ENCODE measurements around the gene GLMN.
"Not testable (repeated sequence)": the region's sequence is repeated elsewhere in the genome, so short reads cannot be mapped to it uniquely, and the experiment has no call there.

The GLMN gene

DNA sequence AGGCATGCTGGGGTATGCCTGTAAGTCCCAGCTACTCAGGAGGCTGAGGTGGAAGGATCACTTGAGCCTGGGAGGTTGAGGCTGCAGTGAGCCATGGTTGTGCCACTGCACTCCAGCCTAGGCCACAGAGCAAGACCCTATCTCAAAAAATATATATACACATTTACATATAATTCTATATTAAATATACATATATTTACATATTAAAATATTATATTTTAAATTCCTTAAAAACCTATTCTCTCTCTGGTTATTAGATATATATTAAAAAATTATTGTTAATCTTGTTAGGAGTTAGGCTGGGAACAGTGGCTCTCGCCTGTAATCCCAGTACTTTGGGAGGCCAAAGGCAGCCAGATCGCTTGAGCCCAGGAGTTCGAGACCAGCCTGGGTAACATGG is 22.7 kb downstream of the GLMN start:
- no peak overlapping the region for H3K27ac ChIP-seq
- no peak for TF ChIP-seq CTCF (conservative IDR thresholded peaks at IDR 0.05; ENCODE audit: low read depth)
- ChIA-PET CTCF (no interaction called here), POLR2A (ENCODE audit: low non-redundant PET) (no interaction called here)
- DNase-seq (ENCODE audit: low spot score) = no peak

DNA sequence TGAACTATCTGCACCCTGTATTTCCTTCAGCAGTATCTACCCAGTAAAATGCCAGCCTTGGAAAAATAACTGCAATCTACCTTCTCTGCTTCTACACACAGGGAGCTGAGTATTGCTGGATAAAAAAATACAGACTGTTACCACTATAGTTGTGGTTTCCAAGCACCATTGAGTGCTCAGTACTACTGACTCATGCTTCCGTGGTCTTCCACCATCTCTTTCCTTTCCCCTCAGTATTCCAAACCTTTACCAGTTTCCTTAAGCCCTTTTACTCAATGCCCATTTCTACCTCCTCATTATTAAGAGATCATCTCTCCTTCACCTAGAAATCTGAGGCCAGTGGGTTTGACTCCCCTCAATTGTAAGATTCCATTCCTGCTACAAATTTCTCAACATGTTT is 23.8 kb downstream of the GLMN start:
- CTCF ChIA-PET = no interaction called here

GRCh38 chr1:92273039-92273438 is 25.7 kb downstream of the GLMN start:
- ChIA-PET CTCF (interaction anchor here (0.6 kb wide), 1 partner anchor 8 kb away, joined by 3 read pairs; no protein-coding TSS in a partner anchor), POLR2A (ENCODE audit: low non-redundant PET) (interaction anchor here (0.5 to 0.6 kb wide), 2 partner anchors 26 to 264 kb away, joined by 3 to 5 read pairs; no protein-coding TSS in a partner anchor)
- H3K27ac ChIP-seq = no peak overlapping the region
- DNase-seq (ENCODE audit: low spot score) = no peak
- no peak for TF ChIP-seq CTCF (conservative IDR thresholded peaks at IDR 0.05; ENCODE audit: low read depth)

More for the DNA sequence above, 23.8 kb downstream of the GLMN start:
- no peak for DNase-seq (ENCODE audit: low spot score)
- H3K27ac ChIP-seq = no peak overlapping the region
- POLR2A ChIA-PET (ENCODE audit: low non-redundant PET) = no interaction called here
- no peak for TF ChIP-seq CTCF (conservative IDR thresholded peaks at IDR 0.05; ENCODE audit: low read depth)

DNA sequence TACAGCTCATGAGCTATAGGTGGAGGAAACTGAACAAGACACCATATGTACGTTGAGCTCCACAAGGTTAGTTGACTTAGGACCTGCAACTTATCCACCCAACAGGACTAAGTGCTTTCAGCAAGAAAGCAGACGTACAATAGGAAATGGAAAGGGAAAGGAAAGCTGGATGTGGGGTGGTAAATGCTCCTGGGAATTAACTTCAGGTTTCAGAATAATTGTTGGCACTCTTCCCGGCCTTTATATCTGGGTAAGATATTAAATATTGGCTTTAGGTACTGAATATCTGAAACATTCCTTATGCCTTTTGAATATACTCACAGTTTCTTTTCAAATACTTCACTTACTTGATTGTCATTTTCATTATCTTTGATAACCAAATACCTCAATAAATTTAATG is 36.3 kb downstream of the GLMN start:
- POLR2A ChIA-PET (ENCODE audit: low non-redundant PET) = no interaction called here
- TF ChIP-seq CTCF (conservative IDR thresholded peaks at IDR 0.05; ENCODE audit: low read depth) = no peak
- CTCF ChIA-PET = interaction anchor here (0.6 kb wide), 1 partner anchor 205 kb away, joined by 3 read pairs; no protein-coding TSS in a partner anchor
- H3K27ac ChIP-seq = no peak overlapping the region
- no peak for DNase-seq (ENCODE audit: low spot score)

DNA sequence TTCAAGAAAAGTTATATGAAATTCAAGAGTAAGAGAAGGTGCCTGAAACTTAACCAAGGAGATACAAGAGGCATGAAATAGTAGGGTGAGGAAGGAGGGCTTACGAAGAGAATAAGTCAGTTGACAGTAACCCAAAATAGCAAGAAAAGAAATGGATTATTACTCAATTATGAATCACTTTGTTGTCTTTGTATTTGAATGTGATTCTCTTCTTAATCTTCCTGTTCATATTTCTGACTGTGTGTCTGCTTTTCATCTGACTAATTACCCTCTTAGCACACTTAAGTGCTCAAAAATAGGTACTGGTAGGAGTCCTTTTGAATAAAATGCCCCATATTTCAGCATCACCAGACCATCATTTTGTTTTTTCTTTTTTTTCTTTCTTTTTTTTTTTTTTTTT is 39.4 kb downstream of the GLMN start:
- no peak overlapping the region for H3K27ac ChIP-seq
- ChIA-PET CTCF (interaction anchor here (0.6 kb wide), 1 partner anchor 263 kb away, joined by 9 read pairs; no protein-coding TSS in a partner anchor), POLR2A (ENCODE audit: low non-redundant PET) (no interaction called here)
- TF ChIP-seq CTCF (conservative IDR thresholded peaks at IDR 0.05; ENCODE audit: low read depth) = no peak
- no peak for DNase-seq (ENCODE audit: low spot score)

GRCh38 chr1:92254714-92255113 is 44.1 kb downstream of the GLMN start:
- H3K27ac ChIP-seq; POLR2A ChIA-PET (ENCODE audit: low non-redundant PET); DNase-seq (ENCODE audit: low spot score); CTCF ChIA-PET: not testable (repeated sequence)

DNA sequence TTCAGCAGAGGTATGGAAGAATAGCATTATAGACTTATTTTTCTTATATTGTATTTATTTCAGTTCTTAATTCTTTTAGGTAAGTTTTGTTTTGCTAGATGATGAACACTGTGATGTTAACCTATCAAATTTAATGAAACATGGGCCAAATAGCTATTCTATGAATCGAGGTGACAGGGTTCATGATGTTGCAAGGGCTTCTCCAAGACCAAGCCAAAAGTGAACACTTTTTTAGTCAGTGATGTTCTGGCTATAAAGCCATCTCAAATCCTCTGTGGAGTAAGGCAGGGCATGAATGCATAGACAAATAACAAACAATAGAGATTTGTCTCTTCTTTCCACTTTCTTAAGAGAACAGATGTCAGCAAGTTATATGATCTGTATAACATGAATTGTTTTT is 54.4 kb downstream of the GLMN start:
- no peak for TF ChIP-seq CTCF (conservative IDR thresholded peaks at IDR 0.05; ENCODE audit: low read depth)
- ChIA-PET CTCF (no interaction called here), POLR2A (ENCODE audit: low non-redundant PET) (no interaction called here)
- H3K27ac ChIP-seq = no peak overlapping the region
- no peak for DNase-seq (ENCODE audit: low spot score)
